IgD-negative memory B cell (primary cell): ENCODE results near the gene DNHD1. TPM values are rescaled to one million over a fixed set of nuclear protein-coding genes. Genes with fewer than 3 reads are reported as not detected.

Experiments used
- H3K27ac Mint-ChIP-seq, 3 donors: one replicate each; pipeline ENCODE4 v1.8.0; 2020 to 2022; ENCODE audit warnings: mild to moderate bottlenecking in 3 of 3, mixed read lengths in 3 of 3, moderate library complexity in 1 of 3
- H3K27me3 Mint-ChIP-seq: one replicate; pipeline ENCODE4 v1.8.0; 2021; ENCODE audit warnings: mixed read lengths
- H3K36me3 Mint-ChIP-seq: one replicate; pipeline ENCODE4 v1.8.0; 2020; ENCODE audit warnings: mild to moderate bottlenecking, mixed read lengths
- H3K4me1 Mint-ChIP-seq, 3 donors: one replicate each; pipeline ENCODE4 v1.8.0; 2020 to 2022; ENCODE audit warnings: mixed read lengths in 3 of 3, mild to moderate bottlenecking in 1 of 3
- H3K4me3 Mint-ChIP-seq, 4 donors: one replicate each; pipeline ENCODE4 v1.8.0; 2020 to 2022; ENCODE audit warnings: mild to moderate bottlenecking in 4 of 4, mixed read lengths in 4 of 4, moderate library complexity in 3 of 4
- H3K9me3 Mint-ChIP-seq, 3 donors: one replicate each; pipeline ENCODE4 v1.8.0; 2020 to 2021; ENCODE audit warnings: mixed read lengths in 3 of 3, mild to moderate bottlenecking in 1 of 3
- polyA plus RNA-seq: library from polyadenylated mRNA; unstranded; fragments of 300-500 nt; fragmentation: Illumina TruSeq; gene quantifications from one replicate; pipeline ENCODE4 v1.2.3, GENCODE V29; 2021

The DNHD1 gene
- polyA plus RNA-seq, 1 donor from 2014 or later = 1.9 TPM

- Mint-ChIP-seq H3K36me3 (no peaks in the 10 kb centered on the region), H3K4me1 (peaks cover 5 to 7% (median 5%) of the 10 kb centered on the region in 3 donors), H3K27me3 (no peaks in the 10 kb centered on the region), H3K9me3 (no peaks in the 10 kb centered on the region), H3K4me3 (no peak overlapping the region), H3K27ac (no peak overlapping the region)
These were observed 34.2 kb downstream of the DNHD1 start for GRCh38 chr11:6531267-6531752.

GRCh38 chr11:6538456-6538855 is 41.4 kb downstream of the DNHD1 start:
- no peaks in the 10 kb centered on the region for H3K4me1 Mint-ChIP-seq
- no peak overlapping the region for H3K27ac Mint-ChIP-seq
- H3K9me3 Mint-ChIP-seq = no peaks in the 10 kb centered on the region
- no peak overlapping the region for H3K4me3 Mint-ChIP-seq
- H3K36me3 Mint-ChIP-seq = peaks cover 6% of the 10 kb centered on the region
- no peaks in the 10 kb centered on the region for H3K27me3 Mint-ChIP-seq

GRCh38 chr11:6538945-6539344 is 41.9 kb downstream of the DNHD1 start:
- Mint-ChIP-seq H3K4me1 (no peaks in the 10 kb centered on the region), H3K9me3 (no peaks in the 10 kb centered on the region), H3K36me3 (peaks cover 7% of the 10 kb centered on the region), H3K4me3 (peak overlapping the region in 1 of 4 donors; percentile 49), H3K27ac (no peak overlapping the region), H3K27me3 (no peaks in the 10 kb centered on the region)

DNA sequence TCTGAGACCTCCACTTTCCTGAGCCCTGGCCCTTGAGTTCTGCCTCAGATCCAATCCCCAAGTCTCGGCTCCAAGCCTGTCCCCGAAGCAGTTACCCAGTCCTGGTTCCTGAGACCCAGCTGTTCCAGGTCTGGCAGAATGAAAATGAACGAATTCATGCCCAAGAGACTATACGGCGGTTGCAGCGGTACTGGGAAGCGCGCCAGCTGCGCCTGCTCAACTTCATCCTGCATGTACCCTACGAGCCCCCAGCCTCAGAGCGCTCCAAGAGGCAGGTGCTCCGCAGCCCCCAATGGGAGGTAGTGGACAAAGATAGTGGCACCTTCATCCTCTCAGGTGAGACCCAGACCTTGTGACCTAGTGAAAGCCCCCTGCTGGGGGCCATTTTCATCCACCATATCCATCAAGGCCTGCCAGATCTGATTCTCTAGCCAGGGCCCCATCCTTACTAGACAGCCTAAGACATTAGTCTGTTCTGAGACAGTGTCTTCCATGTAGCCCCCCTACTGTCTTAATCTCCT is 42.7 kb downstream of the DNHD1 start:
- Mint-ChIP-seq H3K36me3 (peaks cover 10% of the 10 kb centered on the region), H3K27me3 (no peaks in the 10 kb centered on the region), H3K9me3 (no peaks in the 10 kb centered on the region), H3K4me3 (no peak overlapping the region), H3K4me1 (no peaks in the 10 kb centered on the region), H3K27ac (no peak overlapping the region)

DNA sequence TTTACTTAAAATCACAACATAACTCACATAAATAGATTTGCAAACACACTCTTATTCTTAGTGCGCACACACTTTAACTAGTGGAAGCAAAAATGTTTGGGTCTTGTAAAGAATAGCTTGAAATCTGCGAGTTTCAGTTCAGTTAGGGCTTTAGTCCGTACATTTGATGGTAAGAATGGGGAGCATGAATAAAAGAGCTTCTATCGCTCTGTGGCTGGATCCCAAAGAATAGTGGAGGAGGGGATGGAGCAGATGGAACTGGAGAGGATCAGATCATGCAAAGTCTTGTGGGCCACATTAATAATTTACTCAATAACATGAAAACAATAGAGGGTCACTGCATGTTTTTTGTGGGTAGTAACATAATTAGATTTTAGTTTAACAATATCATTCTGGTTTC is 44.3 kb downstream of the DNHD1 start:
- H3K4me3 Mint-ChIP-seq = no peak overlapping the region
- H3K4me1 Mint-ChIP-seq = no peaks in the 10 kb centered on the region

GRCh38 chr11:6542727-6543126 is 45.6 kb downstream of the DNHD1 start:
- Mint-ChIP-seq H3K27ac (peak overlapping the region in 1 of 3 donors; percentile 5), H3K4me1 (no peaks in the 10 kb centered on the region), H3K36me3 (peaks cover 10% of the 10 kb centered on the region), H3K4me3 (peak overlapping the region in 1 of 4 donors; percentile 21), H3K9me3 (no peaks in the 10 kb centered on the region), H3K27me3 (no peaks in the 10 kb centered on the region)

More for the DNA sequence above, 44.3 kb downstream of the DNHD1 start:
- Mint-ChIP-seq H3K36me3 (peaks cover 10% of the 10 kb centered on the region), H3K27ac (no peak overlapping the region), H3K27me3 (no peaks in the 10 kb centered on the region), H3K9me3 (no peaks in the 10 kb centered on the region)

- H3K36me3 Mint-ChIP-seq = peaks cover 12% of the 10 kb centered on the region
- no peaks in the 10 kb centered on the region for H3K27me3 Mint-ChIP-seq
- H3K9me3 Mint-ChIP-seq = no peaks in the 10 kb centered on the region
- H3K4me1 Mint-ChIP-seq = no peaks in the 10 kb centered on the region
- no peak overlapping the region for H3K27ac Mint-ChIP-seq
- H3K4me3 Mint-ChIP-seq = no peak overlapping the region
These were observed 48.1 kb downstream of the DNHD1 start for GRCh38 chr11:6544921-6545850.

- H3K9me3 Mint-ChIP-seq = no peaks in the 10 kb centered on the region
- H3K27ac Mint-ChIP-seq = no peak overlapping the region
- H3K36me3 Mint-ChIP-seq = peaks cover 12% of the 10 kb centered on the region
- H3K4me1 Mint-ChIP-seq = no peaks in the 10 kb centered on the region
- H3K4me3 Mint-ChIP-seq = no peak overlapping the region
- H3K27me3 Mint-ChIP-seq = no peaks in the 10 kb centered on the region
These were observed 49.0 kb downstream of the DNHD1 start for GRCh38 chr11:6545917-6546605.

- H3K4me1 Mint-ChIP-seq = no peaks in the 10 kb centered on the region
- no peaks in the 10 kb centered on the region for H3K27me3 Mint-ChIP-seq
- H3K36me3 Mint-ChIP-seq = peaks cover 12% of the 10 kb centered on the region
- H3K4me3 Mint-ChIP-seq = no peak overlapping the region
- H3K27ac Mint-ChIP-seq = no peak overlapping the region
- H3K9me3 Mint-ChIP-seq = no peaks in the 10 kb centered on the region
These were observed 49.7 kb downstream of the DNHD1 start for GRCh38 chr11:6546735-6547134.

DNA sequence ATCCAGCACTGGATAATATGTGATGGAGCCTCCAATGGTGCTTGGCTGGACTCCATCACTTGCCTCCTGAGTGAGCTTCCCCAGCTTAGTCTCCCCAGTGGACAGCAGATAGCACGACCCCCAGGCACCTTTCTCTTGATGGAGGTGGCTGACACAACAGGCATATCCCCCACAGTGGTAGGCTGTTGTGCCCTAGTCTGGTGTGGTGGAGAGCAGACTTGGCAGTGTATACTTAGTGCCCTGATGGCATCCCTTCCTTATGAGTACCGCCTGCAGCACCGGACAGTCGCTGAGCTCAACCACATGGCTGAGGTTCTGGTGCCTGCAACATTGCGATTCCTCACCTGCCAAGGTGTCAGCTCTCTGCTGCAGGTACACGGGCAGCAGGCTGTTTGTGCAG is 50.1 kb downstream of the DNHD1 start:
- Mint-ChIP-seq H3K27ac (no peak overlapping the region), H3K27me3 (no peaks in the 10 kb centered on the region), H3K9me3 (no peaks in the 10 kb centered on the region), H3K4me1 (no peaks in the 10 kb centered on the region), H3K4me3 (no peak overlapping the region), H3K36me3 (peaks cover 12% of the 10 kb centered on the region)

DNA sequence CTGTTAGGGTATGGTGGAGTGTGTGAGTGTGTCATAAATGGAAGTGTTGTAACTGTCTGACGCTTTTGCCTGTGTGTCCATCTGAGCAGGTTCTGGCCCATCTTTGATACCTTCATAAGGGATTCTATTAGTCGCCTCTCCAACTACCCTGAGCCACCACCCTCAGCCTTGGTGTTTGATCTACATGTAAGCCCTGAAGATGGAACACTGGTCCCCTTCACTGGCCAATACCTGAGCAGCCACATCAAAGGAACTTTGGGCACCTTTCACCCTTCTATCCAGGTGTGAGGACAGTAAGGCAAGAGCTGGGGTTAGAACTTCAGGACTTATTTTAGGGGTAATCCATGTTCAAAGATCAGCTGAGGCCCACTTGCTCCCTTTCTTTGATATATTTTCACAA is 51.0 kb downstream of the DNHD1 start:
- Mint-ChIP-seq H3K27ac (peak overlapping the region in 2 of 3 donors; percentile 22 to 50), H3K9me3 (no peaks in the 10 kb centered on the region), H3K27me3 (no peaks in the 10 kb centered on the region), H3K4me3 (no peak overlapping the region), H3K36me3 (peaks cover 9% of the 10 kb centered on the region), H3K4me1 (no peaks in the 10 kb centered on the region)

GRCh38 chr11:6548641-6549040 is 51.6 kb downstream of the DNHD1 start:
- Mint-ChIP-seq H3K36me3 (peaks cover 8% of the 10 kb centered on the region), H3K27ac (peak overlapping the region in 1 of 3 donors; percentile 22), H3K9me3 (no peaks in the 10 kb centered on the region), H3K4me3 (no peak overlapping the region), H3K27me3 (no peaks in the 10 kb centered on the region), H3K4me1 (no peaks in the 10 kb centered on the region)

GRCh38 chr11:6553634-6554033 is 56.6 kb downstream of the DNHD1 start:
- Mint-ChIP-seq H3K27ac (no peak overlapping the region), H3K36me3 (peaks cover 5% of the 10 kb centered on the region), H3K4me1 (no peaks in the 10 kb centered on the region), H3K4me3 (no peak overlapping the region), H3K27me3 (no peaks in the 10 kb centered on the region), H3K9me3 (no peaks in the 10 kb centered on the region)

DNA sequence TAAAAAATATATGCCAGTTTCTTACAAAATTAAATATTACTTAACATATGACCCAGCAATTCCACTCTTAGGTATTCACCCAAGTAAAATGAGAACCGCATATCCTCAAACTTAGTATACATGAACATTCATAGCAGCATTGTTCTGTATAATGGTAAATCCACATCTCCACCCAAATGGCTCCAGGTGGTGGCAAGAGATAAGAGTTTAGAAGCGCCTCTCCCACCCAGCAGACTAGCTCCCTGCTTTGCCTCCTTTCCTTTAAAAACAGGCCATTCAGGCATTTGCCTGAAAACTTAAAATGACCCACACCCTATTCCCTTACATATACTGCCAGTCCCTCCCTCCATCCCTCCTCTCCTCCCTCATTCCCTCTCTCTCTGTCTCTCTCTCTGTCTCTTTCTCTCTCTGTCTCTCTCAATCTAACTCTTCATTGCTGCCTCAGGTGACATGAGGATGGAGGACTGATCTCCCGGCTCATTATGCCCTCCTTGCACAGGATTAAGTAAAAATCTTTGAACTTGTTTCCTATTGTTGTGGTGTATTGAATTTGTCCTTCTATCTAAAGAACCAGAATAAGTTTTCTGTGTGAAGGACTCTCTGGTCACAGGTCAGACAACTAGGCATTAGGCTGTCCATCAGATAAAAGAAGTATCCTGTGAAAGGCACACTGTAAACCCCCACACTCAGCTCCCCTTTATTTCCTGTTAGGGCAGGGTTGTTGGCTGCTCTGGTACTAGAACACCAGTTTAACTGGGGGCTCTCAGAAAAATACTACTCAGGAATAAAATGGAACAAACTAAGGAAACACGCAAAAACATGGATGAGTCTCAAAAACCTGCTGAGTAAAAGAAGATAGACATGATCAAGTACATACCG is 58.0 kb downstream of the DNHD1 start:
- Mint-ChIP-seq H3K4me1 (peaks cover 0 to 1% (median 0%) of the 10 kb centered on the region in 3 donors), H3K9me3 (no peaks in the 10 kb centered on the region), H3K4me3 (no peak overlapping the region), H3K27ac (peak overlapping the region in 1 of 3 donors; percentile 93), H3K36me3 (peaks cover 5% of the 10 kb centered on the region), H3K27me3 (no peaks in the 10 kb centered on the region)
